GM19467 (cell line): Measurements from ENCODE around the gene PPM1L.

Experiments
- ATAC-seq: cut with Tn5 transposase; IDR thresholded peaks from one replicate; pipeline ENCODE4 v1.9.1; 2021; ENCODE audit warnings: mild to moderate bottlenecking, moderate library complexity; ENCODE audit not compliant: unreplicated experiment

PPM1L gene

DNA sequence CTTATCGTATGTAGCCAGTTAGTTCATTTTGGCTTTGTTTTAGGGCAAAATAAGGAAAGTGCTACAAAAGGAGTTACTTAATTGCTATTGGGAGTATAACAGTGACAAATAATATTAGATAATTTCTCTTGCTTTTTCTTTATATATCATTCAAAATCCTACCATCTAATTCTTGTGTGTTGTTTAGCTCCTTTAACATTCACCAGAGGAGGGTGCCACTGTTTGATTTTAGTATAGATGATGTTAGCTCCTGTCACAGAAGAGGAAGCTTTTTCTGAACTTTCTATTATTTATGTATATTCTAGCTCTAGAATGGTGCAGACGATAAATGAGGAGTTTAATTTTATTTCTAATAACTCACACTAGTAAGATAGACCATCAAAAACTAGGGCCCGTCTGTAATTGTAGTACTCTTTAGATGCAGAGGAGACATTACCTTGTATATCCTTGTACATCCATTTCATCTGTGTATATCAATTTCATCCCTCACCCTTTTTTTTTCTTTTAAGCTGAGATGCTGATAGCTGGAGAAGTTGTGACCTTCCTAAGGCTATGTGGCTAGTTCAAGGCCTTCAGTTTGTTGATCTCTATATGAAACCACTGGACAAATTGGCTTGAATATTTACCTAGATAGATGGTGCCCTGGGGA lies 3.0 kb downstream of the PPM1L start:
- no peak for ATAC-seq

DNA sequence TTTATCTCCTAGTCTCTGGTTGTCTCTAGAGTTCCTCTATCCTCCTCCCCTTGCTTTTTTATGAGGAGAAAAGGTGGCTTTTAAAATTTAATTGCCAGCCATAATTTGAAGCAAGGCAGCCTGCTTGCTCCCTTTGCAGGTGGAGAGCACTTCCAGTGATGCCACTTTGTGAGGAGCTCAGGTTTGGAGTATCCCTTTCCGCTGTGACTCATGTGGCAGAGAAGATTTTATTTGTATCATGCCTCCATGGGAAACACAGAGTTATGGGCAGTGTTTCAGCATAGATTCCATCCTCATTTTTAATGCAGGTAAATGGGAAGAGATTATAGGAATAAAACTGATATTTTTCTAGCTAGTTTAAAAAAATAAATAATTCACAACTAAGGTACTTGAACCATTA lies 7.0 kb downstream of the PPM1L start:
- no peak for ATAC-seq

DNA sequence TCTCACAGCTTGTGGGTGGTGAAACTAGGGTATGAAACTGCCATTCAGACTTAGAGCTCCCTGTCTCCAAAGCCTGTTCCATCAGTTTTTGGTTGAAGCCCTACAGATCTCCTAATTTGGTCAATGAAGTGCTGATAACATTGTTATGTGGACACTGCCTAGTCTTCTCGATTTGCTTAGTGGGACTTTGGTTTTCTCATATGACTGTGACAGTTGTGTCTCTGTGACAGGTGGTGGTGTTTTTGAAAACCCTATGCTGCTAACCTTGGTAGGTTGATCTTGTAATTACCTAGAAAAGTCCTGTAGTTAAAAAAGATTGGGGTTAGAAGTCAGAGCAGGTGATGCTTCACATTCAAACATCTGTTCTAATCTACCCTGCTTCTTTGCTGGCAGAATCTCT lies 9.2 kb downstream of the PPM1L start:
- no peak for ATAC-seq

DNA sequence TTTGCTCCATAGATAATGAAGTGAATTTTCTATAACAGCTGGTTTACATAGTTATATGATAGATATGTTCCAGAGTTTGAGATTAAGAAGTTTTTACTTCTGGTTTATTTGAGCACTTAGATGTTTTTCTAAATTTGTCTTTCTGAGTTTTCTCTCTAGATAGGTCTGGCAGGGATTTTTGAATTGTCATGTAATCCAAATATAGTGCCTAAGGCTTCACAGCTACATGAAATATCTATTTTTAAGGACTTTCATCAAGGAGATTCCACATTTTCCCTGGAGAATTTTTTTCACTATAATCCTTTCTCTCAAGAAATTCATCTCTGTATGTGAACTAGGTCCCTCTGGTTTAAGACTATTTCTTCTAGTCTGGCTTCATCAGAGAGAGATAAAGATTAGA lies 12.0 kb downstream of the PPM1L start:
- no peak for ATAC-seq

DNA sequence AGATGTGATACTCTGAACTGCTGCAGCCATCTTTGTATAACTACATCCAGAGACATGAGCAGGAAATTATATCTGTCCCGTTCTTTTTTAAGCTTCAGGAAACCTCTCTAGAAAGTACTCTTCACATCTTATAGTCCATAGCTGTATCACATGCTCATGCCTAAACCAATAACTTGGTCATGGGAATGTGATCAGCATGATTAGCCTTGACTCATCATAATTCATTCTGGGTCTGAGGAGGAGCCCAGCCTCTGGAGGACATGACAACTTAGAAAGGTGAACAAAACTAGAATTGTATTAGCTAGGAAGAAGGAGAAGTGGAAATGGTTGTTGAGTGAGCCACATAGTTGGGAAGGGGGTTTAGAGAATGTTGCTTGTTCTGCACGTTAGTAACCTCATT lies 12.9 kb downstream of the PPM1L start:
- ATAC-seq: no peak

DNA sequence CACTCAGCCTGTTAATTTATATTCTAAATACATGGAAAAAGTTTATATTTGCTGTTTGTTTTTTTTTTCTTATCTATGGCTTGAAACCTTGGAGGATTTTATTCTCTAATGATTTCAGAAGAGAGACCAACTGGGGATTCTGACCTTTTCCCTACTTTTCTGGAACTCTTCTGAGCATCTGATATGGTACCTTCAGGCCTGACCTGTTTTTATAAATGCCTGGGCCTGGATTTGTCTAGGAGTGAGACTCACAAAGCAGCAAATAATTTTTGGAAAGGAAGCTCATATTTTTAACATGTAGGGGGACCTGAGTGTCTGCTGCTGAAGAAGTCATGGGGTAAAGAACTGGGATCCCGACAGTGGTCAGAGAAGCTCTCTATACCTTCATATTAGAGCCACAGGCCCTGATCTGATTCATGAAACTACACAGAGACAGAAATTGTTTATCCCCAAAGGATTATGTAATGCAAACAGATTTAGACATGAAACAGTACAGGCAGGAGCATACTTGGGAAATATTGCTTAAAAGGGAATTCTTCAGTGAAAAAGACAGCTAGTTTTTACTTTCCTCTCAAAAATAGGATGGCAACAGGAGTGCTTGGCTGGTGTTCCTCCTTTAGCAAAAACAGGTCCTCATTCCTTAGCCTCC lies 15.9 kb downstream of the PPM1L start:
- no peak for ATAC-seq

DNA sequence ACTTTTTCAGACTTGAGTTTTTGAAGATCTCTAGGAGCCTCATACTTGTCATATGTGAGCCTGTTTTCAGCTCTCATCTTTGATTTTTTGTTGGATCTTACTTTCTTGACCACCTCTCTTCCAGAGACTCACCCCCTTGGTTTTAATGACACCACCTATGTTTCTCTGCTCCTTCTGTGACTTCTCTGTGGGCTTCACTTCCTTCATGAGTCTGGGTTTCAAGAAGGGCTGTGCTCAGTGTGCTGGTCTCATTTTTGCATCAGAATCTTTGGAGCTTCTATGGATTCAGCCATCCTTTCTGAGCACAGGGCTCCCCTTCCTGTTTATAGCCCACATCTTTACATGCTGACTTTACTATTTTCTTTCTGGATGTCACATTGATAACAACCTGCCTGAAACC lies 17.7 kb downstream of the PPM1L start:
- ATAC-seq: no peak

DNA sequence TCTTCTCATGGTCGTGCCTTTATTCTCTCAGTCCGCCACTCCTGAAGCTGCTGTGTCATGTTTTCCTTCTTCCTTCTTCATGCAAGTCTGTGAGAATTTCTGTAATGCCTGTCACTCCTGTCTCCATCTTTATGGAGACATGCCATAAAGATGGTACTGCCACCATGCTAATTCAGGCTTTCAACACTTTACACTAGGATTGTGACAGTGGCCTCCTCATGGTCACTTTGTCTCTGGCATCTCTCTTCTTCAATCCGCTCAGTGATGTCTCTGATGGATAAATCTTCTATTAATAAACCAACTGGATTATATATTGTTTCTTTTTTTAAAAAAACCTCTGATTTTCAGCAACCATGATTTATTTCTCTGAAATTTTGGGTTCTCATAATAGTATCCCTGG lies 18.1 kb downstream of the PPM1L start:
- ATAC-seq: no peak

DNA sequence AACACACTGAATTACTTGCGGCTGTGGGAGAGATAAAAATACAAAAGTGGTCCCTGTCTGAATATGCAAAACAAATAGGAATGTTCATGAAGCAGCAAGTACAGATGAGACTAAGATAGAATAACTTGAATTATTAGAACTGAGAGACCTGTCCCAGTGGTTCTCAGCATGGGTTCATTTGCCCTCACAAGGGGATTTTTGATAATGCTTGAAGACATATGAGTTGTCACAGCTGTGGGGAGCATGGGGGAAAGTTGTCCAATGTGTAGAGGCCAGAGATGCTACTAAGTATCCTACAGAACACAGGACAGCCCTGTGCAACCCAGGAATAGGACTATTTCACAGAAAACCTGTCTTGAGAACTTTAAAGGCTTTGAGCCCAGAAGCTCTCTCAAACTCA lies 22.4 kb downstream of the PPM1L start:
- no peak for ATAC-seq

DNA sequence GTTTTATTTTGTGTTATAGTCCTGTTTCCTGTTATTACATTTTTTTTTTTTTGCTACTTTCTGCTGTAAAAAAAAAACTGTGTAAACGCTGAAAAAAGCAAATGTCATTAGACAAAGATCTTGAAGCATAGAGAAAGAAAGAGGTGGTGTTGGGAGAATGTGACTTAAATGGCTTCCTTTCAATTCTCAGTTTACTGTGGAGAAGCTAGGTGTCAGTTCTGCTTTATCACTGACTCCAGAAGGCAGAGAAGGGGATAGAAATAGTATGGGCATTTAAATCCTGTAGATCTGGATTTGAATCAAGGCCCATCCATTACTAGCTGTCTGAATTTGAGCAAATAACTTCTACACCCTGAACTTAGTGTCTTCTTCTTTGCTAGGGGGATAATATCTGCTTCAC lies 23.0 kb downstream of the PPM1L start:
- ATAC-seq: no peak

DNA sequence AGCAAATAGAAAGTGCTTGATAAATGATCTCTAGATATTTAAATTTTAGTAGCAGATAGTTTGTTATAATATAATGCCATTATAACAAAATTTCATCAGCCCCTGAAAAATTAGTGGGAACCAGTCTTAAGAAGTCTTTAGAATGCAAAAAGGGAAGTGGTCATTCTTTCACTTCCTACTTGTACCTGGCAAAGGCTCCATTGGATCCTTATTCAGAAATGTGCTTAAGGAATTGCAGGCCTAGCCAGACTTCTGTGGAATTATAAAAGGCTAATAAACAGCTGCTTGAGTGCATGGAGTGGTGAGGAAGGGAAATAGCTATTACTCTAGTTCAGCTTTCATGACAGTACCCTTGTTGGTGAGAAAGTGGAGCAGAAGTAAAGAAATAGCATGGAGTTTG lies 24.2 kb downstream of the PPM1L start:
- ATAC-seq: no peak

DNA sequence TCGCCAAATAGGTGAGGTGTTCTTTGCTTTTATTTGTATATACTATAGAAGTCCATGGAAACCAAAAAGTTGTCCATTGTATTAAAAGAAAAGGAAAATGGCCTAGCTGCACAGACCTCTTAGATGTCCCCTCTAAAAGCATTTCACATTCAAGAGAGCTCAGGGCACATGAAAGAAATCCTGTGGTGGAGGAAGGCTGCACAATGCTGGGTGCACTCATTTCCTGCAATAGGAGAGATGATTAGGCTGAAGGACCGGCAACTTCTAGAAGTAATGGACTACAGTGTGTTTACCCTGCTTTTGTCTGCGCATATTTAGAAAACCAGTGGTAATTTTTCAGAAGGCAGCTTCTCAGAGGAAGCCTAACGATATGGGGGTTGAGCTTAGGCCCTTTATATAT lies 25.4 kb downstream of the PPM1L start:
- no peak for ATAC-seq

DNA sequence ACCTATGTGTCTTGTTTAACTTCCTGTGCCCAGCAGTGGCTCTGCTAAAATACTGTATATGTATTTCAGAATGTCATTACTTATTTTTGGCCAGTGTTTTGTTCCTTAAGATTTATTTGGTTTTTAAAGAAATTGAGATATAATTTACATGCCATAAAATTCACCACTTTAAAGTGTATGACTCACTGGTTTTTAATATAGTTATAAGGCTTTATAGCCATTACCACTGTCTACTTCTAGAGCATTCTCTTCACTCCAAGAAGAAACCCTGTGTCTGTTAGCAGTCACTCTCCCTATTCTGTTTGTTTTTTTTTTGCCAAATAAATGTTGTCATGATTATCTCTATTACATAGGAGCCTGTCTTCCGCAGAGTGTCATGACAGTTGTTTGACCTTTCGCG lies 25.8 kb downstream of the PPM1L start:
- no peak for ATAC-seq

DNA sequence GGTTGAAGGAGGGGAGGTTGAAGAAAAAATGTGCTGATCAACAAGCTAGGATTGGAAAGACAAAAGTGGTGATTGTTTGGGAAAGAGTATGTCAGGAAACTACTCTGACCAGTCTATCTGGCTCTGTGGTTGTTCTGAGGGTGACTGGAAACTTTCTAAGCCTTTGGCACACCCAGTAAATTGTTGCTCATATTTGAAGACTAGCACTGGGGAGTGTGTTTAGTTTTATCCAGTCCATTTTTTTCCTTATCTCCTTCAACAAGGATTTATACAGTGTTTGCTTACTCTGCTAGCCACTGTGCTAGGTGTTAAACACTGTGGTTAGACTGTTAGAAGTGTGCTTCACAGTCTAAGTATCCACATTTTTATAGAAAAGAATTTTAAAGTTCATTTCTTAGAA lies 28.8 kb downstream of the PPM1L start:
- no peak for ATAC-seq

DNA sequence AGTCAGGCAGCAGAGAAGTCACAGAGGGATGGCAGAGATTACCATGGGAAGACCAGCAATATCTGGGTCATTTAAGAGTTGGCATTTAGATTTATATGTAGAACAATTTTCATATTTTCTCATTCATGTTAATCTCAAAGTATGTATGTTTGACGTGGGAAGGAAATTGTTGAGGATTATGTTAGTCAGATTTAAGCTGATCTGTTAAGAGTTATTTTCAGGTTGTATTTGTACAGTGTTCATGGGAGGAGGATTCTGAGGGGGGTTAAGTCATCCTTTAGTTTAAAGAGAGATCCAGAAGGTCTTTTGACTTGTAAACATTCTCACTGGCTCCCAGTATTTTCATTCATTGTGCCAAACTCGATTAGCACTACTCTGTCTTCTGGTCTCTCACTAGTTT lies 34.7 kb downstream of the PPM1L start:
- ATAC-seq: no peak

DNA sequence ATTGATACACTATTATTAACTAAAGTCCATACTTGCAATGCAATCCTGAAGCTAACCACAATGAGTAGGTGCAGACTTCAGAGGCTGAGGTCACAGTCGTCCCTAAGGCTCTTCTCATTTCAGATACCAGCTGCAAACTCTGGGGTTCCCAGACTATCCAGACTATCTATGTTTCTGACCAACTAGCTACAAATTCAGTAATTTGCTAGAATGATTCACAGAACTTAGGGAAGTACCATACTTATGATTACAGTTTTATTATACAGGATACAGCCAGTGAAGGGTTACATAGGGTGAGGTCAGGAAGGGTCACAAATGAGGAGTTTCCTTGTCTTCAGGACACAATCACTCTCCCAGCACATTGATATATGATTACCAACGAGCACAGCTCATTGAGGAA lies 36.5 kb downstream of the PPM1L start:
- ATAC-seq: no peak

DNA sequence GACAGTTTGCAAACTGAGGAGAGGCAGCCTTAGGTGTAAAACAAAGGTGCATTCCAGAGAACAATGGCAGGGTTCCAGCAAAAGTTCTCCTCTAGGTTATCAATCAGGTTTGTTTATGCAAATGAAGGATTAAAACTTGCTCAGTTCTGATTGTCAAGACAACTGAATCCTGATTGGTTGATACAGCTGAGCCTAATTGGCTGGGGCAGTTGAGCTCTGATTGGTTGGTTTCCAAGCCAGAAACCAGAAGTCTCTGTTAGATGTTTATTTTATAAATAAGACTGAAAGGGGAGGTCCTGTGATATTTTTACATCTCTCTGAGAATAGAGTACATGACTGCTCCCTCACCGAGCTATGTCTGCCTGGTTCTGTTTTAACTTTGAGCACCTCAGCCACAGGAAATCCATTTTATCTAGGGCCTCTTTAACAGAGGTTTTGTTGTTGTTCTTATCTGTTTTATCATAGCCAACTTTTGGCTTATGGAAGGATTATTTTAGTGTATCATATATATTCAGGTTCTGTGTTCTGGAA lies 37.8 kb downstream of the PPM1L start:
- no peak for ATAC-seq

DNA sequence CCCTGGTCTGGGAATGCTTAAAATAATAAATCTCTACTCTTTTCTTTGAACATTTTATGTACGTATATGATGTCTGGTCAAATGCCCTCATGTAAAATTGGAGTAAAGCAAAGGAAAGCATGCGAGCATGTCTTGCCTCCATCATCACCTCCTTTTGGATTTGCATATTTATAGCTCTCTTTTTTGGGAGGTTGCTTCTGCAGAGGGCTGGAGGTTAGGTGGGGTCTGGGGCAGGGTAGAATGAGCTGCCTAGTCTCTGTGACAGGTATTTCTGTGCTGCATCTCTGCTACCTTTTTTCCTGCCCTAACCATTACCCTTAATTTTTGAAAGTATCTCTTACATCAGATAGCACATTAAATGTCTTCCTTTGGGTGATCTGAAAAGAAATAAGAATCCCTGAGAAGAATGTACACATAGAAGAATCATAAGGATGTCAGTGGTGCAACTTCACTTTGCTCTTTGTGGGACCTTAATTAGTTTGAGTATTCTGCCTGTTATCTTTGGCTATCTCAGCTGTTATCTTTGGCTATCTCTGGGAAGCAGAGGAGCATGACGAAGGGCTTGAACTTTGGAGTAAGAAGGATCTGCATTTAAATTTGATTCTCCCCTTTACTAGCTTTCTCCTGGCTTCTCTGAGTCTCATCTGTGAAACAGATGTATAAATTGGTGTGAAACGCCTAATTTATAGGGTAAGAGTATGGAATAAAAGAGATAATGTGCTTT lies 40.2 kb downstream of the PPM1L start:
- ATAC-seq: no peak

DNA sequence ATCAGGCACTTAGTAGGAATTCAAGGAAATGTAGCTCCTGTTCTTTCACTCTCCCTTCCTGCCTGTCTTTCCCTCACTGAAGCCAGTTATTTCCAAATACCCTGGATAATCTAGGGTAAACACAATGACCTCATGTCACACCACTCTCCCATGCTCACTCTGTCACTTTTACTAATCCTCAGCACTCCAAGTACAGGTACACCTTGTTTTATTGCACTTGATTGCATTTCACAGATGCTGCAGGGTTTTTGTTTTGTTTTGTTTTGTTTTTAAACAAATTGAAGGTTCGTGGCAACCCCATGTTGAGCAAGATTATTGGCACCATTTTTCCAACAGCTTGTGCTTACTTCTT lies 40.8 kb downstream of the PPM1L start:
- no peak for ATAC-seq

DNA sequence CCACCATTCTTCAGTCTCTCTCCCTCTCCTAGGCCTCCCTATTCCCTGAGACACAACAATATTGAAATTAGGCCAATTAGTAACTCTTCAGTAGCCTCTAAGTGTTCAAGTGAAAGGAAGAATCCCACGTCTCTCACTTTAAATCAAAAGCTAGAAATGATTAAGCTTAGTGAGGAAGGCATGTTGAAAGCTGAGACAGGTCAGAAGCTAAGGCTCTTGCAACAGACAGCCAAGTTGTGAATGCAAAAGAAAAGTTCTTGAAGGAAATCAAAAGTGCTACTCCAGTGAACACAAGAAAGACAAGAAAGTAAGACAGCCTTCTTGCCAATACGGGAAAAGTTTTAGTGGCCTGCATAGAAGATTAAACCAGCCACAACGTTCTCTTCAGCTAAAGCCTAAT lies 41.3 kb downstream of the PPM1L start:
- no peak for ATAC-seq

DNA sequence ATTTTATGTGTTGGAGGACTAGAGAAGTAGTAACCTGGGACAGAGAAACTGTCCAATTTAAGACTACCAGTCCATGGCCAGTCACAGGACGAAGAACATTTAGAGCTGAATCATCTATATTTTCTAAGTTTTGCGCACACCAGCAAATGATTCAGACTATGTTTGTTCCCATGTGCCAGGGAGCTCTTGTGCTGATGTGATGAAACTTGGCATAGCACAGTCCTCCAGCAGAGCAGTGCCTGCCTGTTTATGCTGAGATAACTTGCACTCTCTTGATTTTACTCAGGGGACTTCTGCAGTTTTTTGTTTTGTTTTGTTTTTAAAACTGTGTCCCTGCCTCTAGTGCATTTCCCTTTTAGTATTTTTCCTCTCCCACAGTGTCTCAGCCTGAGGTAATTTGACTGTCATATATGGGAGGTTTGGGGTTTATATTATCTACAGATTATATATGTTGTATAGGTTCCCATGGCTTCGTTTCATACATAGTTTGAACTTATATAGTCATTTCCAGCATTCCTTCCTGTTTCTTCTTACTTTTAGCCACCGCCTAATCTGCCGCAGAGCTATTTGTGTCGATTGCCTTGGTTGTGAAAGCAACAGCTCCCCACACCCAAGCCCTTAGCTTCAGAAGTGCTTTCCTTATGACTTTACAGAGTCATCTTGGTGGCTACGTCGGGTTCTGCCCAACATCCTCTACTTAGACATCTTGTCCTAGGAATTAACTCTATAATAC lies 45.5 kb downstream of the PPM1L start:
- peak; percentile 61 for ATAC-seq

DNA sequence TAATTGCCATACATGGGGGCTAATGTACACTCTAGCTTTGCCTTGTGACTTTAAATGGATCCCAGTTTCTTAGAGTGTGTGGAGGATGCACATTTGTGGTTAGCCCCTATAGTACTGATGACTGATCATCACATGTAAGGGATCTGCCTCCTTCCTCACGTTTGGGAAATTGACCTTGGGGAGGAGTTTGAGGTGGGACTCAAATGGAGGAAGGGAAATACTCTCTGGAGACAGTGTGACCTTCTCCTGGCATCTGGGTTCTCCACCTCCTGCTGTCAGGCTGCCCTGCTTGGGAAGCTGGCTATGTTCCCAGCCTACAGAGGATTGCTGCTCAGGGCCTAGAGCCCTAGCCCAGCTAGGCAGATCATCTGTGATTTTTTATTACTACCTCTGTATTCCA lies 48.7 kb downstream of the PPM1L start:
- no peak for ATAC-seq
